ENCODE data around the gene IRF5.

Gene IRF5

DNA sequence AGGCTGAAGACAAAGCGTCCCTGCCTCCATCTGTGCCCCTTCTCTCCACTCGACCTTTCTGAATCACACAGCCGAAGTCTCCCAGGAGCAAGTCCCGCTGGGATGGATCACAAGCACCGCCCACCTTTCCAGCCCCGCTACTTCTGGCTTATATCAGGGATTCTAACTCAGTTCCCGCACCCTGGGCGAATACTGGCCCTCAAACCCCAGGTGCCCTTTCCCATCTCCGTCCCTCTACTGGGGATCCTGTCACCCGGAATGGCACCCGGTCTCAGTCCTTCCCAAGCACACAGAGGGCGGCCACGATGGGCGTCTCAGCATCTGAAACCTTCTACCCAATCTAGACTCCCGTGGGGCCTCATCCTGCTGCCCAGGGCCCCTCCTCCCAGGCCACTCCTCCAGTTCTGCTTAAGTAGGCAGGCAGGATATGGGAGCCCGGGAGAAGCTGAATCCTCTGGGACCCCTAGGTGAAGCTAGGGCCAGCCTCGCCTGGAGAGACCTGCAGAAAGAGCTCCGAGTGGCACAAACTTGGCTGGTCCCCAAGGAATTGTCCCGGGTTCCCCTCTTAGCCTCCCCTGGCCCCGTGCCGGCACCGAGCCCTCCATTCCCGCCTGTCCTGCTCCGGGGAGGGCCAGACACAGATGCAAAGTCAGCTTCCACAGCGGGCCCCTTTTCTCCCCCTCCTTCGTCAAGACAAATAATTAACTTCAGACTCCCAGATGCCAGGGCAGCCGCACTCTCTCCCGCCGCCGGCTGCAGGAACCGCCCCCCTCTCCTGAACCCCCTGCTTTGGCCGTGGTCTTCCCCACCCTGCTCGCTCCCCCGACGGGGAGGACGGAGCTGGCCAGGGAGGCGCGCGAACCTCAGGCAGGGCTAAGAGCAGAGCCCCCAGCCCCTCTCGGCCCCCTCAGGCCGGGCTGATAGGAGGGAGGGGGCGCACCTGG lies 27.8 kb upstream of the IRF5 start (continued):
- TF ChIP-seq, protein P1, sequence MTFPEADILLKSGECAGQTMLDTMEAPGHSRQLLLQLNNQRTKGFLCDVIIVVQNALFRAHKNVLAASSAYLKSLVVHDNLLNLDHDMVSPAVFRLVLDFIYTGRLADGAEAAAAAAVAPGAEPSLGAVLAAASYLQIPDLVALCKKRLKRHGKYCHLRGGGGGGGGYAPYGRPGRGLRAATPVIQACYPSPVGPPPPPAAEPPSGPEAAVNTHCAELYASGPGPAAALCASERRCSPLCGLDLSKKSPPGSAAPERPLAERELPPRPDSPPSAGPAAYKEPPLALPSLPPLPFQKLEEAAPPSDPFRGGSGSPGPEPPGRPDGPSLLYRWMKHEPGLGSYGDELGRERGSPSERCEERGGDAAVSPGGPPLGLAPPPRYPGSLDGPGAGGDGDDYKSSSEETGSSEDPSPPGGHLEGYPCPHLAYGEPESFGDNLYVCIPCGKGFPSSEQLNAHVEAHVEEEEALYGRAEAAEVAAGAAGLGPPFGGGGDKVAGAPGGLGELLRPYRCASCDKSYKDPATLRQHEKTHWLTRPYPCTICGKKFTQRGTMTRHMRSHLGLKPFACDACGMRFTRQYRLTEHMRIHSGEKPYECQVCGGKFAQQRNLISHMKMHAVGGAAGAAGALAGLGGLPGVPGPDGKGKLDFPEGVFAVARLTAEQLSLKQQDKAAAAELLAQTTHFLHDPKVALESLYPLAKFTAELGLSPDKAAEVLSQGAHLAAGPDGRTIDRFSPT (tag by site-specific recombination; IDR thresholded peaks at IDR 0.05): no peak
- no peak for TF ChIP-seq ZNF155 (tag by site-specific recombination; IDR thresholded peaks at IDR 0.05)
- TF ChIP-seq KLF8 (tag by site-specific recombination; IDR thresholded peaks at IDR 0.05): 0 out of 2 replicates have a peak, but pooled peaks have one; percentile 35
- TF ChIP-seq KLF1 (tag by site-specific recombination; IDR thresholded peaks at IDR 0.05): no peak
- TF ChIP-seq ZNF76 (tag by site-specific recombination; IDR thresholded peaks at IDR 0.05; ENCODE audit: borderline replicate concordance, low read depth): peak; percentile 43; the same call in 1 of the 2 replicates
- no peak for TF ChIP-seq ZNF596 (tag by site-specific recombination; IDR thresholded peaks at IDR 0.05)
- no peak for TF ChIP-seq ZNF585B (tag by site-specific recombination; IDR thresholded peaks at IDR 0.05)
- TF ChIP-seq IKZF3 (tag by site-specific recombination; IDR thresholded peaks at IDR 0.05): no peak
- TF ChIP-seq OVOL3 (tag by site-specific recombination; IDR thresholded peaks at IDR 0.05): no peak
- TF ChIP-seq ZFHX2 (tag by site-specific recombination; conservative IDR thresholded peaks at IDR 0.05): peak; percentile 39
- TF ChIP-seq, protein P2, sequence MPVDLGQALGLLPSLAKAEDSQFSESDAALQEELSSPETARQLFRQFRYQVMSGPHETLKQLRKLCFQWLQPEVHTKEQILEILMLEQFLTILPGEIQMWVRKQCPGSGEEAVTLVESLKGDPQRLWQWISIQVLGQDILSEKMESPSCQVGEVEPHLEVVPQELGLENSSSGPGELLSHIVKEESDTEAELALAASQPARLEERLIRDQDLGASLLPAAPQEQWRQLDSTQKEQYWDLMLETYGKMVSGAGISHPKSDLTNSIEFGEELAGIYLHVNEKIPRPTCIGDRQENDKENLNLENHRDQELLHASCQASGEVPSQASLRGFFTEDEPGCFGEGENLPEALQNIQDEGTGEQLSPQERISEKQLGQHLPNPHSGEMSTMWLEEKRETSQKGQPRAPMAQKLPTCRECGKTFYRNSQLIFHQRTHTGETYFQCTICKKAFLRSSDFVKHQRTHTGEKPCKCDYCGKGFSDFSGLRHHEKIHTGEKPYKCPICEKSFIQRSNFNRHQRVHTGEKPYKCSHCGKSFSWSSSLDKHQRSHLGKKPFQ (tag by site-specific recombination; IDR thresholded peaks at IDR 0.05): no peak
- TF ChIP-seq ZFP69B (tag by site-specific recombination; IDR thresholded peaks at IDR 0.05): peak; percentile 53
- TF ChIP-seq ZNF138 (tag by site-specific recombination; IDR thresholded peaks at IDR 0.05; ENCODE audit: borderline replicate concordance): no peak
- TF ChIP-seq SALL2 (tag by site-specific recombination; IDR thresholded peaks at IDR 0.05; ENCODE audit: borderline replicate concordance): no peak
- TF ChIP-seq ZBTB20 (tag by site-specific recombination; IDR thresholded peaks at IDR 0.05): peak; percentile 99
- TF ChIP-seq, protein P3, sequence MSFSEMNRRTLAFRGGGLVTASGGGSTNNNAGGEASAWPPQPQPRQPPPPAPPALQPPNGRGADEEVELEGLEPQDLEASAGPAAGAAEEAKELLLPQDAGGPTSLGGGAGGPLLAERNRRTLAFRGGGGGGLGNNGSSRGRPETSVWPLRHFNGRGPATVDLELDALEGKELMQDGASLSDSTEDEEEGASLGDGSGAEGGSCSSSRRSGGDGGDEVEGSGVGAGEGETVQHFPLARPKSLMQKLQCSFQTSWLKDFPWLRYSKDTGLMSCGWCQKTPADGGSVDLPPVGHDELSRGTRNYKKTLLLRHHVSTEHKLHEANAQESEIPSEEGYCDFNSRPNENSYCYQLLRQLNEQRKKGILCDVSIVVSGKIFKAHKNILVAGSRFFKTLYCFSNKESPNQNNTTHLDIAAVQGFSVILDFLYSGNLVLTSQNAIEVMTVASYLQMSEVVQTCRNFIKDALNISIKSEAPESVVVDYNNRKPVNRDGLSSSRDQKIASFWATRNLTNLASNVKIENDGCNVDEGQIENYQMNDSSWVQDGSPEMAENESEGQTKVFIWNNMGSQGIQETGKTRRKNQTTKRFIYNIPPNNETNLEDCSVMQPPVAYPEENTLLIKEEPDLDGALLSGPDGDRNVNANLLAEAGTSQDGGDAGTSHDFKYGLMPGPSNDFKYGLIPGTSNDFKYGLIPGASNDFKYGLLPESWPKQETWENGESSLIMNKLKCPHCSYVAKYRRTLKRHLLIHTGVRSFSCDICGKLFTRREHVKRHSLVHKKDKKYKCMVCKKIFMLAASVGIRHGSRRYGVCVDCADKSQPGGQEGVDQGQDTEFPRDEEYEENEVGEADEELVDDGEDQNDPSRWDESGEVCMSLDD (tag by site-specific recombination; IDR thresholded peaks at IDR 0.05): no peak
- TF ChIP-seq, protein P4, sequence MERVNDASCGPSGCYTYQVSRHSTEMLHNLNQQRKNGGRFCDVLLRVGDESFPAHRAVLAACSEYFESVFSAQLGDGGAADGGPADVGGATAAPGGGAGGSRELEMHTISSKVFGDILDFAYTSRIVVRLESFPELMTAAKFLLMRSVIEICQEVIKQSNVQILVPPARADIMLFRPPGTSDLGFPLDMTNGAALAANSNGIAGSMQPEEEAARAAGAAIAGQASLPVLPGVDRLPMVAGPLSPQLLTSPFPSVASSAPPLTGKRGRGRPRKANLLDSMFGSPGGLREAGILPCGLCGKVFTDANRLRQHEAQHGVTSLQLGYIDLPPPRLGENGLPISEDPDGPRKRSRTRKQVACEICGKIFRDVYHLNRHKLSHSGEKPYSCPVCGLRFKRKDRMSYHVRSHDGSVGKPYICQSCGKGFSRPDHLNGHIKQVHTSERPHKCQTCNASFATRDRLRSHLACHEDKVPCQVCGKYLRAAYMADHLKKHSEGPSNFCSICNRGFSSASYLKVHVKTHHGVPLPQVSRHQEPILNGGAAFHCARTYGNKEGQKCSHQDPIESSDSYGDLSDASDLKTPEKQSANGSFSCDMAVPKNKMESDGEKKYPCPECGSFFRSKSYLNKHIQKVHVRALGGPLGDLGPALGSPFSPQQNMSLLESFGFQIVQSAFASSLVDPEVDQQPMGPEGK (tag by site-specific recombination; IDR thresholded peaks at IDR 0.05): no peak; the same call in 1 of the 2 replicates
- peak; percentile 54 for TF ChIP-seq SP2 (tag by site-specific recombination; IDR thresholded peaks at IDR 0.05)
- TF ChIP-seq ZNF560 (tag by site-specific recombination; IDR thresholded peaks at IDR 0.05; ENCODE audit: borderline replicate concordance): no peak
- peak; percentile 79; the same call in 1 of the 2 replicates for TF ChIP-seq ZNF600 (tag by site-specific recombination; IDR thresholded peaks at IDR 0.05)
- TF ChIP-seq ZIC2 (tag by site-specific recombination; IDR thresholded peaks at IDR 0.05): peak; percentile 50
- TF ChIP-seq, protein P5, sequence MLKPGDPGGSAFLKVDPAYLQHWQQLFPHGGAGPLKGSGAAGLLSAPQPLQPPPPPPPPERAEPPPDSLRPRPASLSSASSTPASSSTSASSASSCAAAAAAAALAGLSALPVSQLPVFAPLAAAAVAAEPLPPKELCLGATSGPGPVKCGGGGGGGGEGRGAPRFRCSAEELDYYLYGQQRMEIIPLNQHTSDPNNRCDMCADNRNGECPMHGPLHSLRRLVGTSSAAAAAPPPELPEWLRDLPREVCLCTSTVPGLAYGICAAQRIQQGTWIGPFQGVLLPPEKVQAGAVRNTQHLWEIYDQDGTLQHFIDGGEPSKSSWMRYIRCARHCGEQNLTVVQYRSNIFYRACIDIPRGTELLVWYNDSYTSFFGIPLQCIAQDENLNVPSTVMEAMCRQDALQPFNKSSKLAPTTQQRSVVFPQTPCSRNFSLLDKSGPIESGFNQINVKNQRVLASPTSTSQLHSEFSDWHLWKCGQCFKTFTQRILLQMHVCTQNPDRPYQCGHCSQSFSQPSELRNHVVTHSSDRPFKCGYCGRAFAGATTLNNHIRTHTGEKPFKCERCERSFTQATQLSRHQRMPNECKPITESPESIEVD (tag by site-specific recombination; IDR thresholded peaks at IDR 0.05): no peak
- no peak for TF ChIP-seq ZNF837 (tag by site-specific recombination; IDR thresholded peaks at IDR 0.05)
- TF ChIP-seq ZNF558 (tag by site-specific recombination; IDR thresholded peaks at IDR 0.05): no peak

Measured in HEK293 (cell line).